AG04450 (cell line): ENCODE data around the gene EHMT1. TPM values are rescaled to one million over a fixed set of nuclear protein-coding genes. Genes with fewer than 3 reads are reported as not detected.

ENCODE experiments used
- CTCF ChIA-PET: fragments of 300-600, 350-600 bp; formaldehyde crosslinking; extraction: SDS; loops from one replicate; lab custom pipeline; 2022; ENCODE audit warnings: antibody characterized with exemption, inconsistent platforms; lab: Charles Lee
- POLR2A ChIA-PET: fragments of 350-600 bp; formaldehyde crosslinking; extraction: SDS; loops from one replicate; lab custom pipeline; 2021; ENCODE audit warnings: antibody characterized with exemption, inconsistent platforms; lab: Yijun Ruan, JAX
- DNase-seq: peaks from one replicate; pipeline ENCODE4 v3.0.0-alpha.2; 2011; ENCODE audit warnings: low read depth, low spot score
- H3K27ac ChIP-seq: one replicate; pipeline ENCODE4 v1.5.1; 2012; ENCODE audit warnings: low read depth, low read length, control low read depth
- H3K27me3 ChIP-seq: one replicate; pipeline ENCODE4 v1.6.0; 2012; ENCODE audit warnings: low read length; ENCODE audit not compliant: control insufficient read depth, insufficient read depth
- H3K4me3 ChIP-seq: 2 replicates; pipeline ENCODE4 v1.5.1; 2011; ENCODE audit warnings: mild to moderate bottlenecking, low read depth, low read length, control low read depth
- H3K9me3 ChIP-seq: 2 replicates; pipeline ENCODE4 v1.5.1; 2012; ENCODE audit warnings: low read length; ENCODE audit not compliant: control insufficient read depth, insufficient read depth
- polyA plus RNA-seq: library from polyadenylated mRNA; depleted of rRNA; stranded (reverse); fragments of >200 nt; gene quantifications from 2 replicates; pipeline ENCODE4 v1.2.3, GENCODE V29; 2011
- TF ChIP-seq, protein P1 (sequence below): IDR thresholded peaks from 2 replicates; pipeline ENCODE4 v1.5.1; 2011; ENCODE audit warnings: low read depth, low read length, control low read depth, inconsistent platforms

EHMT1 gene
- polyA plus RNA-seq, 1 experiment: 26.1 TPM

DNA sequence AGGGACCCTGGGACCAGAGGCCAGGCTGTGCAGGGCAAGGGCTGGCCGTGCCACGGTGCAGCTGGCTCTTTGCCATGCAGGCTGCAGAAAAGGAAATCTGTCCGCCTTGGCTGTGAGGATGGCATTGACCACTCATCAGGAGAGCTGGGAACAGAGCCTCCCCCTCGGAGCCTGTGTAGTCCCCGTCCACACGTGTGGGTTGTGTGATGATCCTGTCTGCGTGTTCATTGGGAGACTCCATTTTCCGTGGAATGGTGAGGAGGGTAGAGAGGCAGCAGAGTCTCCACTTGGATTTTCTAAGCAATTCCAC is 47.7 kb downstream of the EHMT1 start:
- POLR2A ChIA-PET: no interaction called here
- no peak for DNase-seq
- CTCF ChIA-PET: no interaction called here
- H3K27me3 ChIP-seq: no peaks in the 10 kb centered on the region
- no peak overlapping the region for H3K27ac ChIP-seq
- TF ChIP-seq, protein P1, sequence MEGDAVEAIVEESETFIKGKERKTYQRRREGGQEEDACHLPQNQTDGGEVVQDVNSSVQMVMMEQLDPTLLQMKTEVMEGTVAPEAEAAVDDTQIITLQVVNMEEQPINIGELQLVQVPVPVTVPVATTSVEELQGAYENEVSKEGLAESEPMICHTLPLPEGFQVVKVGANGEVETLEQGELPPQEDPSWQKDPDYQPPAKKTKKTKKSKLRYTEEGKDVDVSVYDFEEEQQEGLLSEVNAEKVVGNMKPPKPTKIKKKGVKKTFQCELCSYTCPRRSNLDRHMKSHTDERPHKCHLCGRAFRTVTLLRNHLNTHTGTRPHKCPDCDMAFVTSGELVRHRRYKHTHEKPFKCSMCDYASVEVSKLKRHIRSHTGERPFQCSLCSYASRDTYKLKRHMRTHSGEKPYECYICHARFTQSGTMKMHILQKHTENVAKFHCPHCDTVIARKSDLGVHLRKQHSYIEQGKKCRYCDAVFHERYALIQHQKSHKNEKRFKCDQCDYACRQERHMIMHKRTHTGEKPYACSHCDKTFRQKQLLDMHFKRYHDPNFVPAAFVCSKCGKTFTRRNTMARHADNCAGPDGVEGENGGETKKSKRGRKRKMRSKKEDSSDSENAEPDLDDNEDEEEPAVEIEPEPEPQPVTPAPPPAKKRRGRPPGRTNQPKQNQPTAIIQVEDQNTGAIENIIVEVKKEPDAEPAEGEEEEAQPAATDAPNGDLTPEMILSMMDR: no peak
- peaks cover 3% of the 10 kb centered on the region; the same call in 1 of the 2 replicates for H3K9me3 ChIP-seq
- H3K4me3 ChIP-seq: no peak overlapping the region

DNA sequence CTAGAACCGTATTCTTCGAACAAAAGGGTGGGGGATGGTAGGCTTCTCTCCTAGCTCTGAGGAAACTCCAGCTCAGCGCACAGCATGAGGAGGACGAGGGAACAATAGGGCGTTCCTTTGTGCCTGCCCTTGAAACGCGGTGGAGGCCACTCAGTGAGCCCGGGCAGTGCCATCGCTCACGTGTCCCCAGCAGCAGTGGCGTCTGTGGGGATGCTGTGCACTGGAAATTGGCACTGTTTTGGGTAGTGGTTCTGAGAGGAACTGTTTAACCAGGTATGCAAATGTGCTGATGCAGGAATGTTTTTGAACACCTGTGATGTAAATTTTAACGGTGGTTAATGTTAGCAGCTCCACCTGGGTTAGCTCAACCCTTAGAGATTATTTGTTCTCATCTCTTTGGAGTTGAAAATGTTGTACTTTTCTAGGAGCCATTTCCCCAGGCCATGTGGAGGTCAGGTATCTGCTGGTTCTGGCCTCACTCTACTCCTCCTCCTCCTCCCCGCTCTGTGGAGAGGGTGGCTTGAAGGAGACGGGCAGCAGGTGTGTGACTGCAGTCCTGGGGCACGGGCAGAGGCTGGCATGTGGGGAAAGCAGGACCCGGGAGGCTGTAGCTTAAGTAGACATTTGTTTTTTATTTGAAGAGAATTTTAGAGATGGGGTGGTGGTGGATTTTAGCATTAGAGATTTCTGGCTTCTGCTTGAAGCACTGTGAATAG is 48.3 kb downstream of the EHMT1 start:
- POLR2A ChIA-PET: no interaction called here
- TF ChIP-seq, protein P1: no peak
- Histone ChIP-seq H3K27ac (no peak overlapping the region), H3K27me3 (no peaks in the 10 kb centered on the region), H3K9me3 (peaks cover 3% of the 10 kb centered on the region; the same call in 1 of the 2 replicates), H3K4me3 (no peak overlapping the region)
- no peak for DNase-seq
- CTCF ChIA-PET: no interaction called here

DNA sequence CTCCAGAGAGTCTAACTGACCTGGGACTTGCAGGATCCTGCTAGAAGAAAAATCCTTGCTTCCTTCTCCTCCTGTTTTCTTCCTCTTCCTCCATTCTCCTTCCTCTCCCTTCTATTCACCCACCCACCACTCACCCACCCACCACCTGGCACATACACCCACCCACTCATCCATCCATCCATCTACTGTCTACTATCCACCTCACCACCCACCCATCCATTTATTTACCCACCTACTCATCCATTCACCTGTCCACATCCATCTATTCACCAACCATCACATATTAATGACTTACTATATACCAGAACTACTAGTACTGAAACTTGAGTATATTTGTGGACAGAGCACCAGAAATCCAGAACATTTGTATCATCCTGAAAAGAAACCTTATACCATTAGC is 49.4 kb downstream of the EHMT1 start:
- no peak for DNase-seq
- Histone ChIP-seq H3K27ac (no peak overlapping the region), H3K9me3 (peaks cover 3% of the 10 kb centered on the region; the same call in 1 of the 2 replicates), H3K27me3 (no peaks in the 10 kb centered on the region), H3K4me3 (no peak overlapping the region)
- TF ChIP-seq, protein P1: no peak
- ChIA-PET CTCF (no interaction called here), POLR2A (no interaction called here)

DNA sequence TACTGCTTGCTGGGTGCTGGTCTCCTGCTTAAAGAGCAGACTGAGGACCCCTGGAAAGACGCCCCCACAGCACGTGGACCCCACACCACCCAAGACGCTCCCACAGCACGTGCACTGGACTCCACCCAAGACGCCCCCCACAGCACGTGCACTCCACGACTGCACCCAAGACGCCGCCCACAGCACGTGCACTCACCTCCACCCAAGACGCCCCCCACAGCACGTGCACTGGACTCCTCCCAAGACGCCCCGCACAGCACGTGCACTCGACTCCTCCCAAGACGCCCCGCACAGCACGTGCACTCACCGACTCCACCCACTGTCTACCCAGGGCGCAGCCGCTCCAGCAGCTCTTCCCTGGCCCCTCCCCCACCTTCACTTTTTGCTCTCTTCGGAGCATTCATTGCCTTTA is 50.5 kb downstream of the EHMT1 start:
- Histone ChIP-seq H3K4me3 (no peak overlapping the region), H3K27ac (no peak overlapping the region), H3K9me3 (peaks cover 3% of the 10 kb centered on the region; the same call in 1 of the 2 replicates), H3K27me3 (no peaks in the 10 kb centered on the region)
- ChIA-PET CTCF (no interaction called here), POLR2A (no interaction called here)
- TF ChIP-seq, protein P1: no peak
- no peak for DNase-seq

DNA sequence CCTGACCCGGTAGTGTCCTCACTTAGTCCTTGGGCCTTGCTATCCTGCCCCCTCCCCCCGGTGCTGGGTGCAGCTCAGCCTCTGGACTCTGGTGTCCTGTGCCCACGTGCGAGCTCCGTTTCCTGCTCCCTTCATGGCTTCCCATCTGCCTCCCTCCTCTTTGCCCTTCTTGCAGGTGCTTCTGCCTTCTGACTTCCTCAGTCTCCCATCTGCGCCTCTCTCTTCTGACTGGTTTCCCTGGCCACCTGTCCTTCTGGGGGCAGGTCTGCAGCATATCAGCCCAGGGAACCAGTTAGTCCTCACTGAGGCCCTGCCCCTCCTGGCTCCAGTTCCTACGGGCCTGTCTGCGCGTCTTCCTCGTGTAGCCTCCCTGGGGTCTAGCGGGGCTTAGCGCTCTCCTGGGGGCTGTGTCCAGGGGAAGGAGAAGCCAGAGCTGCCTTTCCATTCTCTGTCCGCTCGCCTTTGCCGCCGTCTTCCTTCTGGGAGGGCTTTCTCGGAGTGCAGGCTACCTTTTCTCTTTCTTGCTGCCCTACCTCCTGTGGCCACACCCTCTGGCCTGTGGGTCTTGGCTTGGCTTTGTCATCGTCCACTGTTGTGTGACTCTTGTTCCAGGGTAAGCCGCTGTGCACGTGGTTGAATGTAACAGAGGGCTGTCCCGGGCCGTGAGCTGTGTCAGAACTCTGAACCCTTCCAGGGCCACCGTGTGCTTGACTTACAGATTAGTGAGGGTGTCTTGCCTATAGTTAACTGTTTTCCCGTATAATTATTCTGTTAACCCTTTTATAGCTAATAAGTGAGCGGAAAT is 51.8 kb downstream of the EHMT1 start:
- no peak for DNase-seq
- H3K27ac ChIP-seq: no peak overlapping the region
- ChIA-PET CTCF (interaction anchor here (0.6 to 1.3 kb wide), 7 partner anchors 9 to 478 kb away, joined by 3 to 17 read pairs (median 5); no protein-coding TSS in a partner anchor), POLR2A (interaction anchor here (0.7 kb wide), 2 partner anchors 32 to 92 kb away, joined by 11 to 15 read pairs; no protein-coding TSS in a partner anchor)
- TF ChIP-seq, protein P1: no peak
- no peaks in the 10 kb centered on the region for H3K27me3 ChIP-seq
- peaks cover 3% of the 10 kb centered on the region; the same call in 1 of the 2 replicates for H3K9me3 ChIP-seq
- no peak overlapping the region for H3K4me3 ChIP-seq
